GM23338 (cell line): ENCODE measurements around the gene GBF1. TPM values are rescaled to one million over a fixed set of nuclear protein-coding genes. Genes with fewer than 3 reads are reported as not detected.

Experiments used
- ATAC-seq: fragments of 200-7000 bp; cut with Tn5 transposase; 3 replicates; pipeline ENCODE4 v1.9.1; 2020
- DNase-seq: peaks from one replicate; pipeline ENCODE4 v3.0.0-alpha.2; 2015; ENCODE audit warnings: low spot score
- H2AFZ ChIP-seq: fragments of 200-600 bp; sonication (generic); 2 replicates; pipeline ENCODE4 v1.8.0; 2016; ENCODE audit warnings: antibody characterized with exemption, mild to moderate bottlenecking, moderate library complexity
- H3F3A ChIP-seq: fragments of 200-600 bp; sonication (generic); replicated peaks from 2 replicates; pipeline ENCODE4 v1.8.0; 2017; ENCODE audit warnings: antibody characterized with exemption, mixed run types, low read depth
- H3K27ac ChIP-seq: fragments of 200-600 bp; sonication (generic); 2 replicates; pipeline ENCODE4 v1.6.1; 2016; ENCODE audit warnings: low read depth
- H3K27me3 ChIP-seq: fragments of 200-600 bp; sonication (generic); 2 replicates; pipeline ENCODE4 v1.8.0; 2016; ENCODE audit warnings: mild to moderate bottlenecking, mixed run types, moderate library complexity; ENCODE audit not compliant: insufficient read depth
- H3K36me3 ChIP-seq: fragments of 200-600 bp; sonication (generic); 2 replicates; pipeline ENCODE4 v1.8.0; 2016; ENCODE audit warnings: mild to moderate bottlenecking; ENCODE audit not compliant: insufficient read depth
- H3K4me1 ChIP-seq: fragments of 200-600 bp; sonication (generic); 2 replicates; pipeline ENCODE4 v1.8.0; 2016; ENCODE audit warnings: mild to moderate bottlenecking, moderate library complexity; ENCODE audit not compliant: insufficient read depth
- H3K4me2 ChIP-seq: fragments of 200-600 bp; sonication (generic); 2 replicates; pipeline ENCODE4 v1.7.1; 2017; ENCODE audit warnings: mixed run types
- H3K4me3 ChIP-seq: fragments of 200-600 bp; sonication (generic); 2 replicates; pipeline ENCODE4 v1.6.1; 2016; ENCODE audit warnings: mixed run types
- H3K79me2 ChIP-seq: fragments of 200-600 bp; sonication (generic); replicated peaks from 2 replicates; pipeline ENCODE4 v1.8.0; 2017; ENCODE audit warnings: mild to moderate bottlenecking; ENCODE audit not compliant: insufficient read depth
- H3K9me2 ChIP-seq: fragments of 200-600 bp; sonication (generic); 2 replicates; pipeline ENCODE4 v1.8.0; 2017; ENCODE audit not compliant: insufficient read depth
- H4K20me1 ChIP-seq: fragments of 200-600 bp; sonication (generic); replicated peaks from 2 replicates; pipeline ENCODE4 v1.8.0; 2017; ENCODE audit warnings: mild to moderate bottlenecking; ENCODE audit not compliant: insufficient read depth
- H3K27ac Mint-ChIP-seq: 2 replicates; pipeline ENCODE4 v1.8.0; 2020; ENCODE audit warnings: inconsistent platforms, mild to moderate bottlenecking, moderate library complexity, mixed read lengths
- H3K27me3 Mint-ChIP-seq: 3 replicates; pipeline ENCODE4 v1.8.0; 2022; ENCODE audit warnings: low read depth, mild to moderate bottlenecking, moderate library complexity, mixed read lengths, inconsistent platforms; ENCODE audit not compliant: insufficient read depth, poor library complexity
- H3K36me3 Mint-ChIP-seq: 3 replicates; pipeline ENCODE4 v1.8.0; 2021; ENCODE audit warnings: low read depth, mild to moderate bottlenecking, inconsistent platforms, moderate library complexity, mixed read lengths
- H3K4me1 Mint-ChIP-seq: 3 replicates; pipeline ENCODE4 v1.8.0; 2020; ENCODE audit warnings: mild to moderate bottlenecking, inconsistent platforms, mixed read lengths
- H3K4me3 Mint-ChIP-seq: 3 replicates; pipeline ENCODE4 v1.8.0; 2021; ENCODE audit warnings: moderate library complexity, mild to moderate bottlenecking, inconsistent platforms, mixed read lengths
- H3K9me3 Mint-ChIP-seq: 3 replicates; pipeline ENCODE4 v1.8.0; 2020; ENCODE audit warnings: moderate library complexity, mild to moderate bottlenecking, inconsistent platforms, mixed read lengths
- CREB1 ChIP-seq: fragments of 250-450 bp; sonication (Bioruptor Pico); IDR thresholded peaks from 2 replicates; pipeline ENCODE4 v1.5.0; 2020; ENCODE audit warnings: low read depth, mild to moderate bottlenecking, moderate library complexity
- ETS1 ChIP-seq: IDR thresholded peaks from 2 replicates; pipeline ENCODE4 v1.6.1; 2016; ENCODE audit warnings: antibody characterized with exemption
- EZH2 ChIP-seq: fragments of 200-600 bp; sonication (generic); IDR thresholded peaks from one replicate; pipeline ENCODE4 v1.8.0; 2017; ENCODE audit warnings: antibody characterized with exemption, mild to moderate bottlenecking, low read depth; ENCODE audit not compliant: unreplicated experiment
- EZH2phosphoT487 ChIP-seq: fragments of 200-600 bp; sonication (generic); IDR thresholded peaks from one replicate; pipeline ENCODE4 v1.8.1; 2018; ENCODE audit warnings: antibody characterized with exemption; ENCODE audit not compliant: unreplicated experiment
- JUNB ChIP-seq: IDR thresholded peaks from one replicate; pipeline ENCODE4 v1.6.1; 2016; ENCODE audit warnings: antibody characterized with exemption; ENCODE audit not compliant: unreplicated experiment
- NANOG ChIP-seq: IDR thresholded peaks from 2 replicates; pipeline ENCODE4 v1.6.1; 2016; ENCODE audit warnings: antibody characterized with exemption, borderline replicate concordance
- POLR2AphosphoS5 ChIP-seq: IDR thresholded peaks from 2 replicates; pipeline ENCODE4 v1.6.1; 2016; ENCODE audit warnings: antibody characterized with exemption, low read depth
- STAT1 ChIP-seq: IDR thresholded peaks from one replicate; pipeline ENCODE4 v1.6.1; 2016; ENCODE audit warnings: antibody characterized with exemption; ENCODE audit not compliant: unreplicated experiment
- ZNF114 ChIP-seq: fragments of 250-450 bp; sonication (Bioruptor Pico); IDR thresholded peaks from 2 replicates; pipeline ENCODE4 v1.5.0; 2020; ENCODE audit warnings: mild to moderate bottlenecking, moderate library complexity
- ZNF331 ChIP-seq: fragments of 250-450 bp; sonication (Bioruptor Pico); IDR thresholded peaks from 2 replicates; pipeline ENCODE4 v1.5.0; 2020; ENCODE audit warnings: low read depth, mild to moderate bottlenecking, moderate library complexity
- polyA plus RNA-seq: library from polyadenylated mRNA; unstranded; fragments of >200 nt; fragmentation: Nextera tagmentation; extraction: Ambion mirVana; gene quantifications from 2 replicates; pipeline ENCODE4 v1.2.1, GENCODE V29; 2016
- total RNA-seq: library from RNA; depleted of rRNA; stranded (reverse); fragments of >200 nt; shearing (Covaris generic); gene quantifications from 2 replicates; pipeline ENCODE4 v1.2.3, GENCODE V29; 2014
- TF ChIP-seq, protein P1 (sequence below): fragments of 250-450 bp; sonication (Bioruptor Pico); IDR thresholded peaks from 2 replicates; pipeline ENCODE4 v1.5.0; 2020; ENCODE audit warnings: mild to moderate bottlenecking, moderate library complexity

GBF1 gene
- total and polyA plus RNA-seq, 2 experiments from 2014 or later = 6.5 to 27.2 TPM

DNA sequence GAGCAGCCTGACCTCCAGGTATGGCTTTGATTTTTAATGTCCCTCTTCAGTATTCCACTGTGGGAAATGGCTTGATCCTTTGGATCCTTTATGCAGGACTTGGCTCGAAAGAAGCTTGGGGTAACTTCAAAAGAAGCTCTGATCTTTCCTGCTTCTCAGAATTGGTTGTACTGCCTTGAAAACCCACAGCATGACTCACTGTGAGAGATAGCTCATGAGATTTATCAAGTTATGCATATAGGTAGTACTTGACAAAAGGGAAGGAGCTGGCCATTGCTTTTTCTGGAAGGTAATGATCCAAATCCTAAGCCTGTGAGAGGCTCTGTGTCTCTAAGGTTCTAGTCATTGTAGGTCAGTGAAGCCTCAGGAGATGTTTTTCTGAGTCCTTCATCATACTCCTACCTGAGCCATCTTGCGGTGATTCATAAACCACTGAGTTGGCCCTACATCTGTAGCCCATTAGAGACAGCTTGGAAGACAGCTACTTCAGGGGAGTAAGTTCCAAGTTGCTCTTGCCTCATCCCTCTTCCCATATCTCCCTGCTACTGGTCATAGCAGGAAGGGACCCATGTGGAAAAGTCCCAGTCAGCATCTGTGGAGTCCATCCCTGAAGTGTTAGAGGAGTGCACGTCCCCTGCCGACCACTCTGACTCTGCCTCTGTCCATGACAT lies 113.5 kb downstream of the GBF1 start (continued):
- no peak for TF ChIP-seq ETS1
- no peak for TF ChIP-seq ZNF331 (CRISPR knock-in tag)
- TF ChIP-seq ZNF114 (CRISPR knock-in tag) = no peak
- no peak for TF ChIP-seq CREB1 (CRISPR knock-in tag)

GRCh38 chr10:102367441-102367840 lies 122.1 kb downstream of the GBF1 start:
- no peaks in the 10 kb centered on the region for H3K4me1 Mint-ChIP-seq
- H3K9me3 Mint-ChIP-seq = no peaks in the 10 kb centered on the region
- Histone ChIP-seq H3K4me2 (no peak overlapping the region), H3F3A (no peaks in the 10 kb centered on the region), H4K20me1 (no peaks in the 10 kb centered on the region), H3K27me3 (no peaks in the 10 kb centered on the region), H3K36me3 (peaks cover 22% of the 10 kb centered on the region), H3K4me3 (no peak overlapping the region), H3K27ac (no peak overlapping the region), H3K79me2 (no peaks in the 10 kb centered on the region), H2AFZ (no peak overlapping the region), H3K9me2 (no peaks in the 10 kb centered on the region), H3K4me1 (no peaks in the 10 kb centered on the region)
- TF ChIP-seq JUNB (no peak), EZH2phosphoT487 (no peak)
- no peak for DNase-seq
- no peak for ATAC-seq
- no peak overlapping the region for H3K4me3 Mint-ChIP-seq
- no peak overlapping the region for H3K27ac Mint-ChIP-seq
- peaks cover 6% of the 10 kb centered on the region for H3K27me3 Mint-ChIP-seq
- peaks cover 72% of the 10 kb centered on the region for H3K36me3 Mint-ChIP-seq

GRCh38 chr10:102368077-102368476 lies 122.7 kb downstream of the GBF1 start:
- H3K36me3 Mint-ChIP-seq = peaks cover 66% of the 10 kb centered on the region
- Histone ChIP-seq H3F3A (no peaks in the 10 kb centered on the region), H3K9me2 (no peaks in the 10 kb centered on the region), H2AFZ (no peak overlapping the region), H3K4me3 (no peak overlapping the region), H4K20me1 (no peaks in the 10 kb centered on the region), H3K4me2 (no peak overlapping the region), H3K27ac (no peak overlapping the region), H3K79me2 (no peaks in the 10 kb centered on the region), H3K27me3 (no peaks in the 10 kb centered on the region), H3K36me3 (peaks cover 19% of the 10 kb centered on the region), H3K4me1 (no peaks in the 10 kb centered on the region)
- no peaks in the 10 kb centered on the region for H3K4me1 Mint-ChIP-seq
- H3K27me3 Mint-ChIP-seq = peaks cover 6% of the 10 kb centered on the region
- DNase-seq = no peak
- ATAC-seq = no peak
- no peaks in the 10 kb centered on the region for H3K9me3 Mint-ChIP-seq
- no peak overlapping the region for H3K27ac Mint-ChIP-seq
- no peak overlapping the region for H3K4me3 Mint-ChIP-seq
- no peak for TF ChIP-seq NANOG
- TF ChIP-seq ZNF331 (CRISPR knock-in tag) = no peak
- TF ChIP-seq ZNF114 (CRISPR knock-in tag) = no peak
- no peak for TF ChIP-seq ETS1
- TF ChIP-seq POLR2AphosphoS5 = no peak
- no peak for TF ChIP-seq EZH2phosphoT487
- TF ChIP-seq STAT1 = no peak
- no peak for TF ChIP-seq EZH2
- no peak for TF ChIP-seq JUNB
- TF ChIP-seq, protein P1, sequence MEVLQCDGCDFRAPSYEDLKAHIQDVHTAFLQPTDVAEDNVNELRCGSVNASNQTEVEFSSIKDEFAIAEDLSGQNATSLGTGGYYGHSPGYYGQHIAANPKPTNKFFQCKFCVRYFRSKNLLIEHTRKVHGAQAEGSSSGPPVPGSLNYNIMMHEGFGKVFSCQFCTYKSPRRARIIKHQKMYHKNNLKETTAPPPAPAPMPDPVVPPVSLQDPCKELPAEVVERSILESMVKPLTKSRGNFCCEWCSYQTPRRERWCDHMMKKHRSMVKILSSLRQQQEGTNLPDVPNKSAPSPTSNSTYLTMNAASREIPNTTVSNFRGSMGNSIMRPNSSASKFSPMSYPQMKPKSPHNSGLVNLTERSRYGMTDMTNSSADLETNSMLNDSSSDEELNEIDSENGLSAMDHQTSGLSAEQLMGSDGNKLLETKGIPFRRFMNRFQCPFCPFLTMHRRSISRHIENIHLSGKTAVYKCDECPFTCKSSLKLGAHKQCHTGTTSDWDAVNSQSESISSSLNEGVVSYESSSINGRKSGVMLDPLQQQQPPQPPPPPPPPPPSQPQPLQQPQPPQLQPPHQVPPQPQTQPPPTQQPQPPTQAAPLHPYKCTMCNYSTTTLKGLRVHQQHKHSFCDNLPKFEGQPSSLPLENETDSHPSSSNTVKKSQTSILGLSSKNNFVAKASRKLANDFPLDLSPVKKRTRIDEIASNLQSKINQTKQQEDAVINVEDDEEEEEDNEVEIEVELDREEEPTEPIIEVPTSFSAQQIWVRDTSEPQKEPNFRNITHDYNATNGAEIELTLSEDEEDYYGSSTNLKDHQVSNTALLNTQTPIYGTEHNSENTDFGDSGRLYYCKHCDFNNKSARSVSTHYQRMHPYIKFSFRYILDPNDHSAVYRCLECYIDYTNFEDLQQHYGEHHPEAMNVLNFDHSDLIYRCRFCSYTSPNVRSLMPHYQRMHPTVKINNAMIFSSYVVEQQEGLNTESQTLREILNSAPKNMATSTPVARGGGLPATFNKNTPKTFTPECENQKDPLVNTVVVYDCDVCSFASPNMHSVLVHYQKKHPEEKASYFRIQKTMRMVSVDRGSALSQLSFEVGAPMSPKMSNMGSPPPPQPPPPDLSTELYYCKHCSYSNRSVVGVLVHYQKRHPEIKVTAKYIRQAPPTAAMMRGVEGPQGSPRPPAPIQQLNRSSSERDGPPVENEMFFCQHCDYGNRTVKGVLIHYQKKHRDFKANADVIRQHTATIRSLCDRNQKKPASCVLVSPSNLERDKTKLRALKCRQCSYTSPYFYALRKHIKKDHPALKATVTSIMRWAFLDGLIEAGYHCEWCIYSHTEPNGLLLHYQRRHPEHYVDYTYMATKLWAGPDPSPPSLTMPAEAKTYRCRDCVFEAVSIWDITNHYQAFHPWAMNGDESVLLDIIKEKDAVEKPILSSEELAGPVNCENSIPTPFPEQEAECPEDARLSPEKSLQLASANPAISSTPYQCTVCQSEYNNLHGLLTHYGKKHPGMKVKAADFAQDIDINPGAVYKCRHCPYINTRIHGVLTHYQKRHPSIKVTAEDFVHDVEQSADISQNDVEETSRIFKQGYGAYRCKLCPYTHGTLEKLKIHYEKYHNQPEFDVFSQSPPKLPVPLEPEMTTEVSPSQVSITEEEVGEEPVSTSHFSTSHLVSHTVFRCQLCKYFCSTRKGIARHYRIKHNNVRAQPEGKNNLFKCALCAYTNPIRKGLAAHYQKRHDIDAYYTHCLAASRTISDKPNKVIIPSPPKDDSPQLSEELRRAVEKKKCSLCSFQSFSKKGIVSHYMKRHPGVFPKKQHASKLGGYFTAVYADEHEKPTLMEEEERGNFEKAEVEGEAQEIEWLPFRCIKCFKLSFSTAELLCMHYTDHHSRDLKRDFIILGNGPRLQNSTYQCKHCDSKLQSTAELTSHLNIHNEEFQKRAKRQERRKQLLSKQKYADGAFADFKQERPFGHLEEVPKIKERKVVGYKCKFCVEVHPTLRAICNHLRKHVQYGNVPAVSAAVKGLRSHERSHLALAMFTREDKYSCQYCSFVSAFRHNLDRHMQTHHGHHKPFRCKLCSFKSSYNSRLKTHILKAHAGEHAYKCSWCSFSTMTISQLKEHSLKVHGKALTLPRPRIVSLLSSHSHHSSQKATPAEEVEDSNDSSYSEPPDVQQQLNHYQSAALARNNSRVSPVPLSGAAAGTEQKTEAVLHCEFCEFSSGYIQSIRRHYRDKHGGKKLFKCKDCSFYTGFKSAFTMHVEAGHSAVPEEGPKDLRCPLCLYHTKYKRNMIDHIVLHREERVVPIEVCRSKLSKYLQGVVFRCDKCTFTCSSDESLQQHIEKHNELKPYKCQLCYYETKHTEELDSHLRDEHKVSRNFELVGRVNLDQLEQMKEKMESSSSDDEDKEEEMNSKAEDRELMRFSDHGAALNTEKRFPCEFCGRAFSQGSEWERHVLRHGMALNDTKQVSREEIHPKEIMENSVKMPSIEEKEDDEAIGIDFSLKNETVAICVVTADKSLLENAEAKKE (CRISPR knock-in tag) = no peak
